Stimulated activated CD8-positive, alpha-beta memory T cell treated with anti-CD3 and anti-CD28 coated beads, Interleukin-12 subunit alpha, Interleukin-12 subunit beta, amount 100 ng/mL, for 1 hour (primary cell): Measurements from ENCODE around the gene SPDYE16.
A peak's percentile ranks its signal among the peaks of the same experiment; 100 is the strongest.
"Not testable (repeated sequence)": the region's sequence is repeated elsewhere in the genome, so short reads cannot be mapped to it uniquely, and the experiment has no call there.

ENCODE experiments used
- DNase-seq: peaks from one replicate; pipeline ENCODE4 v3.0.0-alpha.2; 2020; ENCODE audit warnings: low read depth

The SPDYE16 gene

DNA sequence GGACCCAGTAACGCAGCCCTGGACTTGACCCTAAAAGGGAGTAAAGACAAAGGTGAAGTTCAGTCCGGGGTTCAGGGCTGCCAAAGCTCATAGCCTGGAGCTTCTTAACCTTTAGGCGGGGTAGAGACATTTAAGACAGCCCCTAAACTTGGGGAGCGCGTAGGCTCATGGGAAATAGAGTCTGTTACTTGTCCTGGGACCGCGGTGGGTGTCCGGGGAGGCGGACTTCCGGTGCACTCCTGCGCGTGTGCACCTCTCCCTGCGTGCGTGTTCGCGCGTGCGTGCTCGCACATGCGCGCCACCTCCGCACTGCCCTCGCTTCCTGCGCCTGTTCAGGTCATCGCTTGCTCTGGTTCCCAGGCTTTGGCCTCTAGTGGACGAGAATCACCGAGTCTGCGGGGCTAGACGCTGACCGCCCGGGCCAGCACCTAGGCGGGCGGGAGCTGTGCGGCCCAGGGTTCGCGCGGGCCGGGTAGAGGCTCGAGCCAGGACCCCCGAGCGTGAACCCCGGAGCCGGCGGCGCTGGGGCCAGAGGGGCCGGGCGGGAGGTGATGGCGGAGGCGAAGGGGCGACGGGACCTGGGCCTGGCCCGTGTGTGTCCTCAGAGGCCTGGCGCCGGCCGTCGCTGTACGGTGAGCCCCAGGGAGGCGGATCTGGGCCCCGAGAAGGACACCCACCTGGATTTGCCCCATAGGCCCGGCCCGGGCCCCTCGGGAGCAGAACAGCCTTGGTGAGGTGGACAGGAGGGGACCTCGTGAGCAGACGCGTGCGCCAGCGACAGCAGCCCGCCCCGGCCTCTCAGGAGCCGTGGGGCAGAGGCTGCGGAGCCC, 6.1 kb upstream of the SPDYE16 start:
- DNase-seq, result peak; percentile 72

DNA sequence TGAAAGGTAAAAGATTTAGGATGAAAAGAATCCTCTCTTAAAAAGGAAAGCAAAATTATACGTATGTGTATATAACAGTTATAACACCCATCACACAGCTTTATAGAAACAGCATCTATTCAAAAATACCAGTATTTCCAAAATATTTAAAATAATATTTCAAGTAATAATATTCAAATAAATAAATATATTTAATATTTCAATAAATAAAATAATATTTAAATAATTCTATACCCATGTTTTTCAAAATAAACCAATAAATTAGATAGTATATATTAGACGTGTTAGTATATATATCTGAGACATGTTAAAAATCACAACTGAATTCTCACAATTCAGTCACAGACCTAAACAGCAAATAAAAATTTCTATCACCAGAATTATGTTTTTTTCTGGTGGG, 11.5 kb downstream of the SPDYE16 start:
- DNase-seq, result not testable (repeated sequence)

DNA sequence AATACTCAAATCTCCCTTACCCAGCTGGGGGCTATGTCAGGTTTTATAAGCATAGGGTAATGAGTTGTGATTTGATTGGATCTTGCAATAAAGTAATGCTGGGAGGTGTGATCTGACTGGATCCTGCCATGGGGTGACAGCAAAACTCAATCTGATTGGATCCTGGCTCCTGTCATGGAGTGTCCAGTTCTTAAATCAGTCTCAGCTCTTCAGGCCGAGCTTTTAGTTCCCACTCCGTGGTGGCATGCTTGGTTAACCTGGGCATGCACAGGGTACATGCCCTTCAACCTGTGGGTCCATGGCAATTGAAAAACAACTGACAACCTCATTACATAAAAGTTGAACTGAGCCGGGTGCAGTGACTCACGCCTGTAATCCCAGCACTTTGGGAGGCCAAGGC, 16.9 kb downstream of the SPDYE16 start:
- DNase-seq, result not testable (repeated sequence)

DNA sequence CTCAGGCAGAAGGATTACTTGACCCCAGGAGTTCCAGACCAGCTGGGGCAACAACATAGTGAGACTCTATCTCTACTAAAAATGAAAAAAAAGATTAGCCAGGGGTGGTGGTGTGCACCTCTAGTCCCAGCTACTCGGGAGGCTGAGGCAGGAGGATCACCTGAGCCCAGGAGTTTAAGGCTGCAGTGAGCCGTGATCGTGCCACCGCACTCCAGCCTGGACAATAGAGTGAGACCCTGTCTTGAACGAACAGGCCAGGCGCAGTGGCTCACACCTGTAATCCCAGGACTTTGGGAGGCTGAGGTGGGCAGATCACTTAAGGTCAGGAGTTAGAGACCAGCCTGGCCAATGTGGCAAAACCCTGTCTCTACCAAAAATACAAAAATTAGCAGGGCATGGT, 26.2 kb downstream of the SPDYE16 start:
- not testable (repeated sequence) for DNase-seq

DNA sequence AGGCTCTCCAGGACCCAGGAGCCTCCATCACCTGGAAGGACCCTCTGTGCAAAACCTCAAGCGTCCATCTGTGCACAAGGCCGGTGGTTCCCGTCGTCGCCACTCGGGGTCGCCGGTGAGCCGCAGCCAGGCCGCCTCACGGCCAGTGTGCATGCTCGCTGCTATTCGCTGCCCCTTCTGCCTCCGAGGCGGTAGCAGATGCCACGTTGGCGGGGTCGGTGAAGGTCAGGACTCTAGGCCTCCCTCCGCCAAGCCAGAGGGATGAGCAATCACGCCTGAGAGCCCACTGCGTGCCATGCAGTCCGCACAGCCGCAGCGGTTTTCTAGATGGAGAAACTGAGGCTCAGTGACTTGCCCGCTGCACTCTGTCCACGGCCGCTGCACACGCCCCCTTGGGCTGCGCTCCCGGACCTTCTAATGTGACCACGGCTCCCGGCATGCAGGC, 27.1 kb downstream of the SPDYE16 start:
- no peak for DNase-seq

DNA sequence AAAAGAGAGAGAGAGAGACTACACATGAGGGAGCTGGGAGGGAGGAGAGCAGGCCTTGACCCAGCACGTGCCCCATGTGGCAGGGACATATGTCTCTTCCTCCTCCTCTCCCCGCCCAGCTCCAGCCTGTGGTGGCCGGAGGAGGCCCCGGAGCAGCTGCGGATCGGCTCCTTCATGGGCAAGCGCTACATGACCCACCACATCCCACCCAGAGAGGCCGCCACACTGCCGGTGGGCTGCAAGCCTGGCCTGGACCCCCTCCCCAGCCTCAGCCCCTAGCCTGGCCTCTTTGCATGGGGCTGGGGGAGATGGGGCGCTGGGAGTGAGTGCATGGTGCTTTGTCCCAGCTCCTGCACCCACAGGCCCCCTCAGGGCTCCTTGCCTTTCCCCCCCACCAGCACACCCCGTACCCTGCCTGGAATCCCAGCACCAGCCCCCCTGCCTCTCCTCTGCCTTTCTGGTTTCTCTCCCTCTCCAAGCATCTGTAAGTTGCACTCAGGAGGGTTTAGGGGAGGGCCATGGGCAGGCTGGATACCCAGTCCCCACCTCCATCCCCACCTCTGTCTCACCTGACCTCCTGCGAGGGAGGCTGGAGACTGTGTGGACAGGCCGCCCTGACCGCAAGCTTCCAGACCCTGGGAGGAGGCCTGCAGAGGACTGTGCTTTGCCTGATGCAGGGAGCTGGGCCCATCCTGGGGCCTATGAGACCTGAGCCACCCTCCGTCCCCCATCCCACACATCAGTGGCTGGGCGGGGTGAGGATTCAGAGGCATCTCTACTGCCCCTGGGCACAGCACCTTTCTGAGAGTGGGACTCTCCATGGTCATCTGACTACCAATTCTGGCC, 27.9 kb downstream of the SPDYE16 start:
- DNase-seq, result no peak

DNA sequence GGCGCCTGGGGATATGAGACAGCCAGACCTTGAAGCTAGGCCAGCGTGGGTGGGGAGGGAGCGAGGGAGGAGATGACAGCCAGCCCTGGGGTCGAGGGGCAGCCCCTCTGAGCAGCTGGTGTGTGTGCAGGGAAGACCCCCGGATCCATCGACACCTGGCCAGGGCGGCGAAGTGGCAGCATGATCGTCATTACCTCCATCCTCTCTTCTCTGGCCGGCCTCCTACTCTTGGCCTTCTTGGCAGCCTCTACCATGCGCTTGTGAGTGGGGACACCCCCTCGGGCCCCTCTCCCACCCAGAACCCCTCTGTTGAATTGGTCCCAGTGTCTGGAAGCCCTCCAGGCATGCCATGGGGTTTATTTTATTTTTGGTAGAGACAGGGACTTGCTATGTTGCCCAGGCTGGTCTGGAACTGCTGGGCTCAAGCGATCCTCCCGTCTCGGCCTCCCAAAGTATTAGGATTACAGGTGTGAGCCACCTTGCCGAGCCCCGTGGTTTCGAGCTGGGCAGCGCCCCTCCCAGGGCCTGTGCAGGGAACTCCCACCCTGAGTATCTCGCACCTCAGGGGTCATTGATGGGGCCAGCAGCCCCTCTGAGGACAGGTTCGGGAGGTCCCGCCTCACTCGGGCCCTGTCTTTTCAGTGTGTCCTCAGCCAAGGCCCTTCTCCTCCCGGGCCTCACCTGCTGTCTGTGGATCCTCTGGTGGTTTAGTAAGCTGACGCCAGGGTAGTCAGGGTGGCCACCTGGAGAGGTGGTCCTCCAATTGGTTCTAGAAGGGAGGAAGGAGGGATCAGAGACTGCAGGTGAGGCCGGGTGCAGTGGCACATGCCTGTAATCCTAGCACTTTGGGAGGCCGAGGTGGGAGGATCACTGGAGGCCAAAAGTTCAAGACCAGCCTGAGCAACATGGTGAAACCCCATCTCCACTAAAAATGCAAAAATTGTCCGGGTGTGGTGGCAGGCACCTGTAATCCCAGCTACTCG, 29.0 kb downstream of the SPDYE16 start:
- no peak for DNase-seq

DNA sequence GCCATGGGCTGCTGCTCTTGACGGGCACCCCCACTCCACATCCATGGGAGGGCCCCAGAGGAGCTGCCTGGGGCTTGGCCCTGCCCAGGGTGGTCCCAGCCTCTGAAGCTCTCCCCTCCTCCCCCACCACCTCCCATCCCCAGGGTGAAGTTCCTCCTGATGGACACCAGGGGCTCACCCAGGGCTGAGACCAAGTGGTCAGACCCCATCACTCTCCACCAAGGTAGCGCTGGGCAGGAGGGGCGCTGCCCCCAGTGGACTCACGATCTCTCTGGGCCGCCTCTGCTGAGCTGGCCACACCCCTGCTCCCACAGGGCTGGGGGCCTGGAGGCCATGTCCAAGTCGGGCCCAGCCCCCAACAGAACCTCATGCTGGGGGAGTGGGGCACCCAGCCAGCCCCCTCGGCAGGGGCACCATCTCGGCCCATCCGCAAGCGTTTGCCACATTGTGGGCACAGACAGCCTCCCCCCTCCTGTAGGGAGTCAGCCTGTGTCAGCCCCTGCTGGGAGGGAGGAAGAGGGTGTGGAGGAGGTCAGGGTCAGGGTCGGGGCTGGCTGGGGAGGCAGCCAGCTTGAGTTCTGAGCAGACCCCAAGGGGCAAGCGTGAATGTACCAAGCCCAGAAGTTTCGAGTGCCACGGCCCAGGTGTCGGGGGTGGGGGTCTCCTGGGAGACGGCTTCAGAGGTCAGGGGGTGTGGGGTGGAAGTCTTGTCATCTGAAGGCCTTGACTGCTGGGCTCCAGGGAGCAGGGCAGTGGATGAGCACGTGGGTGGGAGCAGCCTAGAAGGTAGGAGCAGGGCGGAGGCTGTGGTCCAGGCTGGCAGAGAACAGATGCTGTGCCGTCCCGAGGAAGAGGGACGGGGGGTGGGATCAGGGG, 29.9 kb downstream of the SPDYE16 start:
- DNase-seq, result no peak

DNA sequence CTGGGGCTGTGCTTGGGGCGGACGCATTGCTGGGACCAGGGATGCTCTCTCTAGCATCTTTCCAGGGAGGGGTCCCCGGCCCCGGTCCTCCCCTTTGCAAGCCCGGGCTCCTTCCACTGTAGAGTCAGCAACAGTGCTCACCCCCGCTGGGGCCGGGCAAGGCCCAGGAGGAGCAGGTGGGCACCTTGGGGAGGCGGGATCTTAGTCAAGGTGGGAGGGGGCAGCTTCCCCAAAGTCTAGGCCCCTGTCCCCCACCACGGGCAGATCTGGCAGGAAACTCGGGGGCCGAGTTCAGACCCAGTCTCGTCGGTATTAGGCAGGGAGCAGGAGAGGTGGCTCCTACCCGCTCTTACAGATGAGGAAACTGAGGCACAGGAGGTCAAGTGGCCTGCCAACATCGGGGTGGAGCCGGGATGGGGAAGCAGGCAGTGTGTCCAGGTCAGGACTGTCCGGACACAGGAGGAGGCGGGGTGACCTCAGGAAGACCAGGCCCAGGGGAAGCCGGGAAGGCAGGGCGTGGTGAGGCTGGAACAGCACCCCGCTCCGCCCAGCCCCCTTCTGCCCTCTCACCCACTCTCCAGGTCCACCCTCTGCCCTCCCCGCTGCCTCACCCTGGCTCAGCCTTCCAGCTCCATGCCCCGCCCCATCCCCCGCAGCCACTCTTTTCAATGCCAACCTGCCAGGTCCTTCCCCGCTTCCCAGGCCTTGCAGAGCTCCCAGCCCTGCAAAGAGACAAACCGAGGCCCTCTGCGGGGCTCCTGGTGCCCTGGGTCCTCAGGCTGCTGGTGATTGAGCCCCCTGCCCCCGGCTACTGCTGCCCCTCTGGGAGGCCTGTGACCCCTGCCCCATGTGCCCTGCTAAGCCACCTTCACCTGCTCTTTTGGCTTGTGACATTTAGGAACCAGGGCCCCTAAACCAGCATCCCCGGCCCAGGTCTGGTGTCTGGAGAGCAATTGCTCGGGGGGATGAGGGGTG, 30.9 kb downstream of the SPDYE16 start:
- not testable (repeated sequence) for DNase-seq

DNA sequence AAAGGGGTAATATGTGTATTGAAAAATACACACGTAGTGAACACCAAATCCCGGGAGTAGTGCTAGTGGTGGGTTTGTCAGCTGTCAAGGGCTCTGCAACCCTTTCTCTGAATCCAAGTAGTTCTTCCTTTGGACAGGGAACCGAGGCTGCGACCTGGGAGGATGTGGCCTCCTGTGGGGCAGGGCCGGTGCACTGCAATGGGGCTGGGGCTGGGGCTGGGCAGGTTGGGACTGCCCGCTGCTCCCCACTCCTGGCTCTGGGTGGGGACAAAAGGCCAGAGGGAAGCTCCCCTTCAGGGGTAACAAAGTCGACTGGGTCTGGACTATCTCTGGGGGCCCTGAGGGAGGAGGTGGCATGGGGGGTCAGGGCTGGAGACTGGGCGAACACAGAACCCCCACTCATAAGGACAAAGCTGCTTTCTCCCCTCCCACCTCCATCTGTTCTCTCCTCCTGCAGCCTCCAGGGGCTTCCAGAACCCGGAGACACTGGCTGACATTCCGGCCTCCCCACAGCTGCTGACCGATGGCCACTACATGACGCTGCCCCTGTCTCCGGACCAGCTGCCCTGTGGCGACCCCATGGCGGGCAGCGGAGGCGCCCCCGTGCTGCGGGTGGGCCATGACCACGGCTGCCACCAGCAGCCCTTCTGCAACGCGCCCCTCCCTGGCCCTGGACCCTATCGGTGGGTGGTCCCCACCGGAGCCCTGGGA, 31.7 kb downstream of the SPDYE16 start:
- not testable (repeated sequence) for DNase-seq

DNA sequence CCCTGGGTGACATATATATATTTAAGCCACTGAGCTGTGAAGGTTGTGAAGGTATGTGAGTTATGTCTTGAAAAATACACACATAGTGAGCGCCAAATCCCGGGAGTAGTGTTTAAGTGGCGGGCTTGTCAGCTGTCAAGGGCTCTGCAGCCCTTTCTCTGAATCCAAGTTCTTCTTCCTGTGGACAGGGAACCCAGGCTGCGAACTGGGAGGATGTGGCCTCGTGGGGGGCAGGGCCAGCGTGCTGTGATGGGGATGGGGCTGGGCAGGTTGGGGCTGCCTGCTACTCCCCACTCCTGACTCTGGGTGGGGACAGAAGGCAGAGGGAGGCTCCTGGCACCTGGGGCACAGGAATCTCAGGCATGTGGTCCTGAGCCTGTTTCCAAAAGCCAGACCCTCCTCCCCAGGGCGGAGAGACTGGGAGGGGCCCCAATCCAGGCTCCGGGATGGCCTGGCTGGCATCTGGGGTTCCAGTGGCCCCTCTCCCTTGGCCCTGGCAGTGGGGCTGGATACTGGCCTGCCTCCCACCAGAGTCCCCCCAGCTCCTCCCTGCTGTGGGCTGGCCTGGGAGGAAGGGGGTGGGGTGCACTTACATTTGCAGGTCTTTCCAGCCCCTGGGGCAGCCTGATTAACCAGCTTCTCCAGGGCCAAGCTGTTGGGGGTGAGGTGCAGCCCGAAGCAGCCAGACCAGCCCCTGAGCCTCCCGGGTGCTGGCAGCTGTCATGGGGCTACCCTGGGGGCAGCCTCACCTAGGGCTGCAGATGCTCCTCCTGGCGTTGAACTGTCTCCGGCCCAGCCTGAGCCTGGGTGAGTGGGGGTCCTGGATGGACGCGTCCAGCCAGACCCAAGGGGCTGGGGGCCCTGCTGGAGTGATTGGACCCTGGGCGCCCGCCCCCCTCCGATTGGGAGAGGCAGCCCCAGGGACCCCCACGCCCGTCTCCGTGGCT, 32.9 kb downstream of the SPDYE16 start, which contains the start of gene UPK3B:
Gene UPK3B, plus strand, starts transcription at position 622 of the 947 bp plus-strand sequence. Its CDS starts 101 bp downstream, at position 723.
- DNase-seq, result no peak

DNA sequence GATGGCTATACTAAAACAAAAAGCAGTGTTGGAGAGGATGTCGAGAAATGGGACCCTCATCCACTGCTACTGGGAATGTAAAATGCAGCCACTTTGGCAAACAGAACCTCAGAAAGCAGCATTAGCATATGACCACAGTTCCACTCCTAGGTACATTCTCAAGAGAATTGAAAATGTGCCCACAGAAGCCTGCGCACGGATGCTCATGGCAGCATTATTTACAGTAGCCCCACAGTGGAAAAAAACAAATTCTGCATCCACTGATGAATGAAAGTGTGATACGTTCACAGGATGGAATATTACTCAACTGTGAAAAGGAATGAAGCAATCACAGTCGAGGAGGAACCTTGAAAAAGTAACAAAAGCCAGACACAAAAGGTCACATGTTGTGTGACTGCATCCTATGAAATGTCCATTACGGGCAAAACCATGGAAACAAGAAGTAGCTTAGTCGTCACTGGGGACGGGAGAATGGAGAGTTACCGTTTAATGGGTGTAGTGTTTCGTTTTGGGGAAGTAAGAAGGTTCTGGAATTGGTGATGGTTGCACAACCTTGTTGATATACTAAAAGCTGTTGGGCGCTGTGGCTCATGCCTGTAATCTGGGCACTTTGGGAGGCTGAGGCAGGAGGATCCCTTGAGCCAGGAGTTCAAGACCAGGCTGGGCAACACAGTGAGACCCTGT, 35.2 kb downstream of the SPDYE16 start:
- DNase-seq, result no peak

DNA sequence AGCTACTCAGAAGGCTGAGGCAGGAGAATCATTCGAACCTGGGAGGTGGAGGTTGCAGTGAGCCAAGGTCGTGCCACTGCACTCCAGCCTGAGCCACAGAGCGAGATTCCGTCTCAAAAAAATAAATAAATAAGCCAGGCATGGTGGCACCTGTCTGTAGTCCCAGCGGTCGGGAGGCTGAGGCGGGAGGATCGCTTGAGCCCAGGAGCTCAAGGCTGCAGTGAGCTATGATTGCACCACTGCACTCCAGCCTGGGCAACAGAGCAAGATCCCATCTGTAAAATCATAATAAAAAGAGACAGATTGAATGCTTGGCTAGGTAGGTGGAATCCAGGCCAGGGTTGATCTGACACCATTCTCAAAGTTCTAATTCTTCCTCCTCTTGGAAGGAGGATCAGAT, 36.5 kb downstream of the SPDYE16 start:
- not testable (repeated sequence) for DNase-seq

DNA sequence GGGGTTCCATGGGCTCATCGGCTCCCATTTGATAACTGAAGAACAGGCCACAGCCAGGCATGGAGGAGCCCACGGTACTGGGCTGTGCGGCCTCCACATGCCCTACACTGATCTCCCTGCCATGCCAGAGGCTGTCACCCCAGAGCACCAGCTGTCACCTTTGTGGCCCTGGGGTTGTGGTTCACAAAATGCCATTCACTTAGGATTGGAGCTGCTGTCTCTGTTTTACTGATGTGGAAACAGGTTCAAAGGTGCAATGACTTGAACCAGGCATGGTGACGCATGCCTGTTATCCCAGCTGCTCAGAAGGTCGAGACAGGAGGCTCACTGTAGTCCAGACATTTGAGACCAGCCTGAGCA, 37.0 kb downstream of the SPDYE16 start:
- no peak for DNase-seq

DNA sequence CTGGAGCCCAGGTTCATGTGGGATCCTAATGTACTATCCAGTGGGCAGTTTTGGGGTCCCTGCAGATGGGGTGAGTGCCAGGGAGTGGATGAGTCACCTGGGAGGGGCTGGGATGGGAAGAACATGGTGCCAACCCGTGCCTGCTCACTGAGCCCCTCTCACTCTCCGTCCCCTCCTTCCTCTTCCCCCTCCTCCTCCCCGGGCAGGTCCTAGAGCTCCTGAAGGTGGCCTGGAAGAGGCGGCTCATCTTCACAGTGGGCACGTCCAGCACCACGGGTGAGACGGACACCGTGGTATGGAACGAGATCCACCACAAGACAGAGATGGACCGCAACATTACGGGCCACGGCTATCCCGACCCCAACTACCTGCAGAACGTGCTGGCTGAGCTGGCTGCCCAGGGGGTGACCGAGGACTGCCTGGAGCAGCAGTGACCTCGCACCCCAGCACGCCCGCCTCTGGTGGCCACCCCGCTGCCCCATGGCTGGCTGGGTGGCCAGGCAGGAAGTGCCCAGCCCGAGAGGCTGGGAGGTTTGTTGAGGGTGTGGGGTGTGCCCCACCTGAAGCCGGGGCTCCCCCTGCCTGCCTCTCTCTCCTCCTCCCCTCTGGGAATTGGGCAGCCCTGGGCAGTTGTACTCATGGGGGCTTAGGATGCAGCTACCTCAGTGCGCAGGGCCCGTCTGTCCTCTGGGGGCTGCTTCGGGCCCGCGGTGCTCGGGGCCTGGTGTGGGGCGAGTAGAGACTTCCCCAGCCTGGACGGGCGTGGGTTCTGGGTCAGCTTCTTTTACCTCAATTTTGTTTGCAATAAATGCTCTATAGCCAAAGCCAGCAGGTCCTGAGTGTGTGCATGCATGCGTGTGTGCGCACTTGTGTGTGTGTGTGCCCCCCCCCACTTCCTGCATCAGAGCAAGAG, 37.7 kb downstream of the SPDYE16 start:
- no peak for DNase-seq
